ENCODE measurements around the gene RBM47.
"Not testable (repeated sequence)": the region's sequence is repeated elsewhere in the genome, so short reads cannot be mapped to it uniquely, and the experiment has no call there.

The RBM47 gene

DNA sequence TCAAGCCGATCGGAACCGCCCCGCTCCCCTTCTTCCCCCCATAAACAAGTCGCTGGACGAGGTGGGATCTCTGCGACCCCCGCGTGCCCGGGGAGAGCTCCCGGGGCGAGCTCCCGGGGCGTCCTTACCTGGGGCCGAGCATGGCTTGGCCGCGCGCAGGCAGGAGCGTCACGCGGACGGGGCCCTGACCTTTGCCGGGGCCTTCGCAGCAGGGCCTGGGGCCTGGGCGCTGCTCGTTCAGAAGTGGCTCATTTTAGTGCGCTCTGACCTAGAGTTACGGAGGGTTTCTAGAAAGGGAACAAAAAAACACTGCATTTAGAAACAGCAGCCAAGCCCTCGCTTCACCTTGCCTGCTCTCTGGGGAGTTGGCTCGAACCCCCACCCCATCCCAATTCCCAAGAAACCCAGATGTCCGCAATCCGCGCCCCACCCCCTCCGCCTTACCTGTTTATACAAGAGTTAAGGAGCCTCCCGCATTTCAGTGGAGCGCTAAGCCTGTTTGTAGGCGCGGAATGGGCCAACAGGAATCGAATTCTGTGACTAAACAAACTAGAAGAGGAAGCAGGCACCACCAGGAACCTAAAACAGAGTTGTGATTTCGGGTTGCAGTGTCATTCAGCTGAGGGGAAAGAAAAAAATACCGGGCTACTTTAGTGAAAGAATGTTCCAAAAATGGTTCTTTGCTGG is 814 bp upstream of the RBM47 start:
- DNase-seq (ENCODE audit: low spot score), result no peak
- Histone ChIP-seq H3K4me3 (ENCODE audit: low read length in 2 of 2) (peak overlapping the region; percentile 20 to 79), H3K27me3 (ENCODE audit: control insufficient read depth in 3 of 3, insufficient read depth in 3 of 3, low read depth in 1 of 3, low read length in 3 of 3) (peaks cover 0 to 67% (median 4%) of the 10 kb centered on the region in 3 experiments), H2AK5ac (ENCODE audit: low read depth, low read length) (no peak overlapping the region), H4K8ac (ENCODE audit: low read depth, low read length) (no peak overlapping the region), H3K9me3 (replicated peaks in 1 of 2; ENCODE audit: control insufficient read depth in 2 of 2, insufficient read depth in 1 of 2, low read depth in 1 of 2, low read length in 2 of 2) (no peaks in the 10 kb centered on the region), H4K91ac (ENCODE audit: low read depth, low read length, poor library complexity) (no peak overlapping the region), H3K4me2 (ENCODE audit: insufficient read depth, low read length, poor library complexity, severe bottlenecking) (peak overlapping the region; percentile 71), H3K9ac (ENCODE audit: low read depth, low read length, poor library complexity) (peak overlapping the region; percentile 73), H2BK120ac (ENCODE audit: low read depth, low read length) (no peak overlapping the region), H2AFZ (ENCODE audit: low read length) (peak overlapping the region; percentile 80), H2BK15ac (ENCODE audit: low read length) (peak overlapping the region; percentile 93), H2BK5ac (ENCODE audit: low read length) (peak overlapping the region; percentile 39), H3K14ac (ENCODE audit: low read length) (no peak overlapping the region), H3K4ac (ENCODE audit: low read length) (no peak overlapping the region), H3K4me1 (ENCODE audit: control insufficient read depth in 2 of 2, insufficient read depth in 1 of 2, low read depth in 1 of 2, low read length in 2 of 2) (peaks cover 8 to 12% of the 10 kb centered on the region in 2 donors), H3K79me1 (ENCODE audit: low read depth, low read length) (no peaks in the 10 kb centered on the region), H3K23ac (ENCODE audit: low read depth, low read length, poor library complexity) (no peak overlapping the region), H3K18ac (ENCODE audit: low read length) (peak overlapping the region; percentile 82), H2BK12ac (ENCODE audit: low read length) (no peak overlapping the region), H3K27ac (replicated peaks; ENCODE audit: low read length) (no peak overlapping the region), H3K36me3 (replicated peaks in 1 of 2; ENCODE audit: control insufficient read depth in 2 of 2, insufficient read depth in 2 of 2, low read length in 2 of 2) (no peaks in the 10 kb centered on the region)
- WGBS, 2 donors (ENCODE audit: extremely low coverage in 2 of 2, insufficient read length in 2 of 2, insufficient replicate concordance in 1 of 2), result no CpG with 5 or more reads among the region's 41 CpGs

- Histone ChIP-seq H3K9me3 (replicated peaks in 1 of 2; ENCODE audit: control insufficient read depth in 2 of 2, insufficient read depth in 1 of 2, low read depth in 1 of 2, low read length in 2 of 2) (no peaks in the 10 kb centered on the region), H3K4me3 (ENCODE audit: low read length in 2 of 2) (no peak overlapping the region), H3K4ac (ENCODE audit: low read length) (no peak overlapping the region), H3K27me3 (ENCODE audit: control insufficient read depth in 3 of 3, insufficient read depth in 3 of 3, low read depth in 1 of 3, low read length in 3 of 3) (peaks cover 0 to 69% (median 4%) of the 10 kb centered on the region in 3 experiments), H3K18ac (ENCODE audit: low read length) (no peak overlapping the region), H2BK5ac (ENCODE audit: low read length) (no peak overlapping the region), H2BK15ac (ENCODE audit: low read length) (no peak overlapping the region), H2AFZ (ENCODE audit: low read length) (no peak overlapping the region), H3K4me2 (ENCODE audit: insufficient read depth, low read length, poor library complexity, severe bottlenecking) (no peak overlapping the region), H3K14ac (ENCODE audit: low read length) (no peak overlapping the region), H3K79me1 (ENCODE audit: low read depth, low read length) (no peaks in the 10 kb centered on the region), H3K27ac (replicated peaks; ENCODE audit: low read length) (no peak overlapping the region), H4K8ac (ENCODE audit: low read depth, low read length) (no peak overlapping the region), H3K4me1 (ENCODE audit: control insufficient read depth in 2 of 2, insufficient read depth in 1 of 2, low read depth in 1 of 2, low read length in 2 of 2) (peaks cover 8 to 12% of the 10 kb centered on the region in 2 donors), H2AK5ac (ENCODE audit: low read depth, low read length) (no peak overlapping the region), H3K9ac (ENCODE audit: low read depth, low read length, poor library complexity) (no peak overlapping the region), H2BK120ac (ENCODE audit: low read depth, low read length) (no peak overlapping the region), H3K36me3 (replicated peaks in 1 of 2; ENCODE audit: control insufficient read depth in 2 of 2, insufficient read depth in 2 of 2, low read length in 2 of 2) (no peaks in the 10 kb centered on the region), H3K23ac (ENCODE audit: low read depth, low read length, poor library complexity) (no peak overlapping the region), H2BK12ac (ENCODE audit: low read length) (no peak overlapping the region), H4K91ac (ENCODE audit: low read depth, low read length, poor library complexity) (no peak overlapping the region)
- no peak for DNase-seq (ENCODE audit: low spot score)
- WGBS, 2 donors (ENCODE audit: extremely low coverage in 2 of 2, insufficient read length in 2 of 2, insufficient replicate concordance in 1 of 2), result no CpG with 5 or more reads among the region's 6 CpGs
Observed at GRCh38 chr4:40628888-40629287, 776 bp downstream of the RBM47 start.

DNA sequence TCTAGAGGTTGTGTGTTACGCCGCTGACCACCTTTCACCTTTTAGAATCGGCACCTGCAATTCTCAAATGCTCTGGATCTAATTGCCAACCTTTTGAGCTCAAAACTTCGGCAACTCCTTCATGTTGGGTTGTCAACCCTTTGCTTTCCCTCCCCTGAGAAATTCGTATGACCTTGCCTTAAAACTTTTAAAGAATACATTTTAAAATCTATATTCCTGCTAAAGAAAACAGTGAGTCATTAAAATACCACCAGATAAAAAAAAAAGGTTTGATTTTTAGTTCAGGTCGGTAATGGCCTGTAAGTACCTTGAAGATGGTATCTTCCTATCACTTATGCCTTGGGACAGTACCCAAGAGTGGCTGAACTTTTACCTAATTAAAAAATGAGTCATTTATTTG is 1.3 kb downstream of the RBM47 start:
- not testable (repeated sequence) for H2AK5ac ChIP-seq (ENCODE audit: low read depth, low read length); H2BK12ac ChIP-seq (ENCODE audit: low read length); H3K36me3 ChIP-seq (replicated peaks in 1 of 2; ENCODE audit: control insufficient read depth in 2 of 2, insufficient read depth in 2 of 2, low read length in 2 of 2); H3K4me3 ChIP-seq (ENCODE audit: low read length in 2 of 2); H3K4me2 ChIP-seq (ENCODE audit: insufficient read depth, low read length, poor library complexity, severe bottlenecking); H3K4ac ChIP-seq (ENCODE audit: low read length); H3K14ac ChIP-seq (ENCODE audit: low read length); H2BK120ac ChIP-seq (ENCODE audit: low read depth, low read length); H4K91ac ChIP-seq (ENCODE audit: low read depth, low read length, poor library complexity); H3K27ac ChIP-seq (replicated peaks; ENCODE audit: low read length); H2BK15ac ChIP-seq (ENCODE audit: low read length); H3K9ac ChIP-seq (ENCODE audit: low read depth, low read length, poor library complexity); H2BK5ac ChIP-seq (ENCODE audit: low read length); H3K18ac ChIP-seq (ENCODE audit: low read length); H4K8ac ChIP-seq (ENCODE audit: low read depth, low read length); H3K23ac ChIP-seq (ENCODE audit: low read depth, low read length, poor library complexity); H2AFZ ChIP-seq (ENCODE audit: low read length); H3K9me3 ChIP-seq (replicated peaks in 1 of 2; ENCODE audit: control insufficient read depth in 2 of 2, insufficient read depth in 1 of 2, low read depth in 1 of 2, low read length in 2 of 2); DNase-seq (ENCODE audit: low spot score); H3K79me1 ChIP-seq (ENCODE audit: low read depth, low read length)
- WGBS, 2 donors (ENCODE audit: extremely low coverage in 2 of 2, insufficient read length in 2 of 2, insufficient replicate concordance in 1 of 2), result no CpG with 5 or more reads among the region's 6 CpGs
- Histone ChIP-seq H3K27me3 (ENCODE audit: control insufficient read depth in 3 of 3, insufficient read depth in 3 of 3, low read depth in 1 of 3, low read length in 3 of 3) (peaks cover 0 to 69% (median 4%) of the 10 kb centered on the region in 3 experiments), H3K4me1 (ENCODE audit: control insufficient read depth in 2 of 2, insufficient read depth in 1 of 2, low read depth in 1 of 2, low read length in 2 of 2) (peaks cover 8 to 12% of the 10 kb centered on the region in 2 donors)

GRCh38 chr4:40627540-40627939 is 2.1 kb downstream of the RBM47 start:
- H3K4me1 ChIP-seq (ENCODE audit: control insufficient read depth in 2 of 2, insufficient read depth in 1 of 2, low read depth in 1 of 2, low read length in 2 of 2), result peaks cover 8 to 12% of the 10 kb centered on the region in 2 donors
- no peak overlapping the region for H3K14ac ChIP-seq (ENCODE audit: low read length)
- H3K9ac ChIP-seq (ENCODE audit: low read depth, low read length, poor library complexity), result no peak overlapping the region
- H2BK5ac ChIP-seq (ENCODE audit: low read length), result no peak overlapping the region
- H3K27ac ChIP-seq (replicated peaks; ENCODE audit: low read length), result no peak overlapping the region
- H3K4me2 ChIP-seq (ENCODE audit: insufficient read depth, low read length, poor library complexity, severe bottlenecking), result no peak overlapping the region
- H4K8ac ChIP-seq (ENCODE audit: low read depth, low read length), result no peak overlapping the region
- no peak overlapping the region for H3K23ac ChIP-seq (ENCODE audit: low read depth, low read length, poor library complexity)
- H3K9me3 ChIP-seq (replicated peaks in 1 of 2; ENCODE audit: control insufficient read depth in 2 of 2, insufficient read depth in 1 of 2, low read depth in 1 of 2, low read length in 2 of 2), result no peaks in the 10 kb centered on the region
- H2BK12ac ChIP-seq (ENCODE audit: low read length), result no peak overlapping the region
- H2BK15ac ChIP-seq (ENCODE audit: low read length), result no peak overlapping the region
- H4K91ac ChIP-seq (ENCODE audit: low read depth, low read length, poor library complexity), result no peak overlapping the region
- H3K4ac ChIP-seq (ENCODE audit: low read length), result no peak overlapping the region
- no peak overlapping the region for H2AK5ac ChIP-seq (ENCODE audit: low read depth, low read length)
- no peaks in the 10 kb centered on the region for H3K36me3 ChIP-seq (replicated peaks in 1 of 2; ENCODE audit: control insufficient read depth in 2 of 2, insufficient read depth in 2 of 2, low read length in 2 of 2)
- H2AFZ ChIP-seq (ENCODE audit: low read length), result no peak overlapping the region
- DNase-seq (ENCODE audit: low spot score), result no peak
- no peak overlapping the region for H3K18ac ChIP-seq (ENCODE audit: low read length)
- peaks cover 0 to 73% (median 4%) of the 10 kb centered on the region in 3 experiments for H3K27me3 ChIP-seq (ENCODE audit: control insufficient read depth in 3 of 3, insufficient read depth in 3 of 3, low read depth in 1 of 3, low read length in 3 of 3)
- no peaks in the 10 kb centered on the region for H3K79me1 ChIP-seq (ENCODE audit: low read depth, low read length)
- WGBS, 2 donors (ENCODE audit: extremely low coverage in 2 of 2, insufficient read length in 2 of 2, insufficient replicate concordance in 1 of 2), result no CpG with 5 or more reads among the region's 1 CpG
- no peak overlapping the region for H2BK120ac ChIP-seq (ENCODE audit: low read depth, low read length)
- H3K4me3 ChIP-seq (ENCODE audit: low read length in 2 of 2), result no peak overlapping the region

Measured in neuronal stem cell (in vitro differentiated cells).